Stimulated activated CD4-positive, alpha-beta T cell treated with anti-CD3 and anti-CD28 coated beads, Interleukin-1b, Interleukin-23, amount 100 ng/mL, for 24 hours (primary cell): ENCODE measurements around the gene CD74.
"Not testable (repeated sequence)": the region's sequence is repeated elsewhere in the genome, so short reads cannot be mapped to it uniquely, and the experiment has no call there.

Source experiments
- DNase-seq, 4 experiments: peaks; one replicate each; pipeline ENCODE4 v3.0.0-alpha.2; 2020; ENCODE audit warnings: low read depth in 4 of 4, low spot score in 1 of 4

CD74 gene

DNA sequence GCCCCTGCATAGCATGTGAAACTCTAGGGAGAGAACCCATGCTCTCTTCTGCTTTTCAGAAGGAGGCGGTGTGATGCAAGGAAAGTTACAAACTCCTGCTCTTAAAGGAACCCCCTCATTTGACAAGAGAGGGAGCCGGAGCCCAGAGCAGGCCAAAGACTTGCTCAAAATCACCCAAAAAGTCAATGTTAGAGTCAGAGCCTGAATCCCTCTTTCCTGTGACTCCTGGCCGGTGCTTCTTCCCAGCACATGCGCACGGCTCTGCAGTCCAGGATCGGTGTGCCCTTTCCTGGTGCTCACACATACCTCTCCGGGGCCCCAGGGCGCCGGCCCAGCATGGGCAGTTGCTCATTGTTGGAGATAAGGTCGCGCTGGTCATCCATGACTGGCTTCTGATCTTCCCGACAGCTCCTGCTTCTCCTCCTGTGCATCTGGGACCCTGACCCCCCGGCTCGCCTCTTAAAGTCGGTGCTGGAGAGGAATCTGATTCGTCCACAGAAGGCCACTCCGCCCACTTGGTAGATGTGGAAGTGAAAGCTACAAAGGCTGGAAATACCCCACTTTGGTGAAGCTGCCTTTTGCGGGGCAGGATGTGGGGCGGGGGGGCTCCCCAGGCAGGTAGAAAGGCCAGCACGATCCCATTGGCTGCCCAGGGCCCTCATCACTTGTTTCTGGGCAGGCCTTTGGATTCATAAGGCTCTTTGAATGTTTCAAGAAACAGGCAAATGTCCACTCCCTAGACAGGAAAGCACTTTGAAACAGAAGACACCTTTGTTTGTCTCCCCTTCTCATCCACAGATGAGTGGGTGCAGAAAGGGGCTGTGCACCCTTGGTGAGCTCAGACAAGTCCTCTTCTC lies at the start of gene CD74:
TSS of gene CD74 (minus strand) at position 592 of the 857 bp plus-strand sequence. CDS start at position 431, 161 bp downstream.
- DNase-seq = peak; percentile 64 to 85 (median 76)

- no peak for DNase-seq
Measured at GRCh38 chr5:150461231-150461630, 48.5 kb upstream of the CD74 start.

- no peak for DNase-seq
Measured at GRCh38 chr5:150460781-150461180, 48.1 kb upstream of the CD74 start.

DNA sequence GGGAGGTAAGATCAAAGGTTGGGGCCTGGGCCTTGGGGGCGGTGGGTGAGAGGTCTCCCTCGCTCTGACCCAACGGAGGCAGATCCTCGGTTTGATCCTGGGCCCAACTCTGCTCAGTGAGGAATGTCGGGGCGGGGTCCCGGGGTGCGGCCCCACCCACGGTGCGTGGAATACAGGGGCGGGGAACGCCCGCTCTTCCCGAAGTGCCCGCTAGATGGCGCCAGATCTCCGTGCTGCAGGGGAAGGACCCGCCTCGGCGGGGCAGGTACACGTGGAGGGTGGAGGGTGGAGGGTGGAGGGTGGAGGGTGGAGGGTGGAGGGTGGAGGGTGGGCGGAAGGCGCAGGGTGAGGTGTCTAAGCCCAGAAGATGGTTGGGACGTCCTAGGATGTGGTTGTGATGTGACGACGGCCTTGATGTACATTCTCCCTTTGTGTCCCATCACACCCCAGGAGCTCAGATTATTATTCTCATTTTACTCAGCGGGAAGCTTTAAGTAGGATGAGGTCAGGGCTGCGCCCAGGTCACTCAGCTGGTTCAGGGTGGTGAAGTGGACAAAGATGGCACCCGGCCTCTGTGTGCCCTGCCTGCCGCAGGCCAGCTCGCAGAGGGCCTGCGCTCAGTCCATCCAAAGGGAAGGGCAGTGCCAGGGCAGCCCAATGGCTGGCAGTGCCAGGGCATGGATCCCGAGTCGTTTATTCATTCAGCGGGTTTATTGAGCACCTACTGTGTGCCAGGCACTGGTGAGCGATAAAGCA lies 46.3 kb upstream of the CD74 start:
- peak; percentile 80 to 93 (median 83) for DNase-seq

- DNase-seq = no peak
Measured at GRCh38 chr5:150457562-150458240, 45.0 kb upstream of the CD74 start.

- DNase-seq = no peak
Measured at GRCh38 chr5:150457121-150457520, 44.4 kb upstream of the CD74 start.

- DNase-seq = no peak
Measured at GRCh38 chr5:150454492-150455229, 42.0 kb upstream of the CD74 start.

- not testable (repeated sequence) for DNase-seq
Measured at GRCh38 chr5:150454027-150454426, 41.3 kb upstream of the CD74 start.

GRCh38 chr5:150452914-150453313 lies 40.2 kb upstream of the CD74 start:
- no peak for DNase-seq

GRCh38 chr5:150451594-150451993 lies 38.9 kb upstream of the CD74 start:
- DNase-seq = no peak

DNA sequence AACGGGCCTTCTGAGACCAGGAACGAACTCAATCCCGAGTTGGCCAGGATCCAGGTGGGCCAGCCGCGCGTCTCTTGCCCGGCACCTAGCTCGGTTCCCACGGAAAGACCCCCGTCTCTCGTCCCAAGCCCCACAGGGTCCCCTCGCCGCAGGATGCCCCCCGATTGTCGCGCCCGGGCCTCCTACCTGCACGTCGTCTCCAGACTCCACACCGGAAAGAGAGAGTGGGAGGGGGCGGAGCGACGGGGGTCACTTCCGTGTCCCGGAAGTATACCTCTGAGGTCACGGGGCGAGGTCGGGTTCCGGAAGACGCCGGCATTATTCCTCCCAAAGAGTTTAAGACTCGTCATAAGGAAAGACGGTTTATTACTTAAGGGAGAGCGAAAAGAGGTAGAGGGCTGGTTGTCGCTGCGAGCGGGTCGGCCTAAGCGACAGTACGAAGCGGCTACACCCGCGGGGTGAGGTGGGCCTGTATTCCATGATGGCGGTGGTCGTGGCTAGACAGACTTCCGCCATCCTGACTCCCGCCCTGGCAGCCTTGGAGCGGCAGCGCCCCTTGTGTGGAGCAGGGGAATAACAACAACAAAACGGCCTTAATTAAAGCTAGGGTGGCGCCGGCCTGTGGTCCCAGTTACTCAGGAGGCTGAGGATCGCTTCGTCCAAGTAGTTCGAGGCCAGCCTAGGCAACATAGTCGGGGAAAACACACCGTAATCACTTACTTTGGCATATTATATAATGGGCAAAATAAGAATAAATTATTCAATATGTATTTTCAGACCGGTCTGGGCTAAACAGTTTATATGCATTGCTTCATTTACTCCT lies 37.0 kb upstream of the CD74 start, which contains the start of gene RPS14:
TSS of gene RPS14 (minus strand) at position 223 of the 823 bp plus-strand sequence. CDS start 2,006 bp downstream, outside the sequence.
- peak; percentile 83 to 95 (median 89) for DNase-seq

GRCh38 chr5:150448952-150449516 lies 36.3 kb upstream of the CD74 start:
- peak in 1 of 4 experiments; percentile 28 for DNase-seq

DNA sequence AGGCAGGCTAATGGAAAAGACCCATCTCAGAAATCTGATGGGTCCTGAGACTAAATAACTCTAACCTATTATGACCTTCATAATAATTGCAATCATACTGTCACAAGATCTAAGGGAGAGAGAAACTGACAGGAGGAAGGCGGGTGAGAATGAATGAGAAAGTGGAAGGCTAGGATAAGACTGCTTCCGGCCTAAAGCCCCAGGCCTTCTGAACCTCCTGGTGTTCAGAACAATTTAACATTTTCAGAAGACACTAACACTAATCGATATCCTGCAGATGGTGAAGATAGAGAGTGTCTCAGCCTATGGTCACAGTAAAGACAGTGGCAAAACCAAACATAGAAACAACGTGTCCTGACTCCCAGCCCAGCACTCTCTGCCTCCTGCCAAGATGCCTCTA lies 35.6 kb upstream of the CD74 start:
- no peak for DNase-seq

DNA sequence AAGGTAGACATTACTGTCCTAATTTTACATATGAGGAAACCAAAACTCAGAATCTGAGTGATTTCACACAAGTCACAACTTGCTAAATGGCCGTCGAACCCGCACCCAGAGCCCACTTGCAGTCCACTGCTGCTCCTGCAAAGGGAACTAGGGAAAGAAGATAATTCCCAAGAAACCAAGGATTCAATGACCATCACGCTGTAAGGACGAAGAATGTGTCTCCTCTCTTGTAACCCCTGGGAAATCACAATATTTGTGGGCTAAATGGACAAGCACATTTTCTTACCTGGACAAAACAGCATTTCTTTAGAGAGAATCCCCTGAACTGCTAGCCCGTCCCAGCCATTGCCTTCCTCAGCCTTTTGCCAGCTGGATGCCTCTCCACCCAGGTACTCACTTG lies 34.5 kb upstream of the CD74 start:
- DNase-seq = no peak

GRCh38 chr5:150446583-150446982 lies 33.9 kb upstream of the CD74 start:
- no peak for DNase-seq

GRCh38 chr5:150446088-150446487 lies 33.4 kb upstream of the CD74 start:
- no peak for DNase-seq

DNA sequence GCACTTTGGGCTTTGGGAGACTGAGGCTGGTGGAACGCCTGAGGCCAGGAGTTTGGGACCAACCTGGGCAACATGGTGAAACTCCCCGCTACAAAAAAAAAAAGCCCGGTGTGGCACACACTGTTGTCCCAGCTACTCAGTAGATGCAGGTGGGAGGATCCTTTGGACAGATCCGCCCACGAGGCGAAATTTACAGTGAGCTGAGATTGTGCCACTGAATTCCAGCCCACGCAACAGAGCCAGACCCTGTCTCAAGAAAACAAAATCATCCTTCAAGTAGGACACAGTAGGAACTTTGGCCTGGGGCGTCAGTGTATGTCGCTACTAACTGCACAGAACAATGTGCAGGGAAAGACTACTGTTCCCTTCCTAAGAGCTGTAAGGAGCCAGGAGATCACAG lies 32.1 kb upstream of the CD74 start:
- DNase-seq = no peak

GRCh38 chr5:150443242-150444075 lies 30.7 kb upstream of the CD74 start:
- DNase-seq = no peak

GRCh38 chr5:150442699-150443080 lies 30.0 kb upstream of the CD74 start:
- DNase-seq = no peak
